ENCODE data around the gene SLC16A9.

- TF ChIP-seq CTCF (conservative IDR thresholded peaks at IDR 0.05) (no peak), ZFX (IDR thresholded peaks at IDR 0.05) (no peak)
These were observed 86.2 kb downstream of the SLC16A9 start for GRCh38 chr10:59623133-59624121.

Data from C4-2B (cell line).